GM12878 (cell line): Measurements from ENCODE around the gene LIMS3.
"Not testable (repeated sequence)": the region's sequence is repeated elsewhere in the genome, so short reads cannot be mapped to it uniquely, and the experiment has no call there.

Experiments used
- BACH1 ChIP-seq: fragments of 450-650 bp; IDR thresholded peaks from 2 replicates; pipeline ENCODE4 v1.6.1; 2017; ENCODE audit warnings: mild to moderate bottlenecking, borderline replicate concordance
- CTCF ChIP-seq, 3 experiments: IDR thresholded peaks in 2 of 3; conservative IDR thresholded peaks in 1 of 3; 2 replicates each; pipeline ENCODE4 v1.5.1; 2011; ENCODE audit warnings: low read depth in 3 of 3, low read length in 3 of 3, mild to moderate bottlenecking in 3 of 3, control low read depth in 2 of 3, moderate library complexity in 2 of 3, inconsistent platforms in 1 of 3, mixed read lengths in 1 of 3; ENCODE audit not compliant: control insufficient read depth in 2 of 3, insufficient read depth in 1 of 3; ENCODE audit errors: extremely low read depth in 1 of 3
- EP300 ChIP-seq, 2 experiments: fragments of 150-350 bp in 1 of 2; IDR thresholded peaks; 2 replicates each; pipeline ENCODE4 v1.6.1; 2011 to 2012; ENCODE audit warnings: low read depth in 2 of 2, low read length in 2 of 2, borderline replicate concordance in 1 of 2, improper control_type of control experiment in 1 of 2, inconsistent platforms in 1 of 2; ENCODE audit not compliant: control insufficient read depth in 1 of 2
- EZH2 ChIP-seq: IDR thresholded peaks from 2 replicates; pipeline ENCODE4 v1.6.1; 2012; ENCODE audit warnings: low read depth, mild to moderate bottlenecking, control low read depth, inconsistent platforms, low read length, borderline replicate concordance; ENCODE audit not compliant: control insufficient read depth
- GATAD2B ChIP-seq: fragments of 450-650 bp; conservative IDR thresholded peaks from 2 replicates; pipeline ENCODE4 v1.6.1; 2017; ENCODE audit warnings: low read depth, mild to moderate bottlenecking, moderate library complexity
- MXI1 ChIP-seq: fragments of 150-350 bp; IDR thresholded peaks from 2 replicates; pipeline ENCODE4 v1.6.1; 2011; ENCODE audit warnings: low read depth, mild to moderate bottlenecking, inconsistent platforms, low read length, improper control_type of control experiment
- NBN ChIP-seq: fragments of 450-650 bp; IDR thresholded peaks from 2 replicates; pipeline ENCODE4 v1.6.1; 2016
- PAX5 ChIP-seq: IDR thresholded peaks from 2 replicates; pipeline ENCODE4 v1.6.1; 2011; ENCODE audit warnings: low read depth, low read length, borderline replicate concordance
- POLR2A ChIP-seq: IDR thresholded peaks from 2 replicates; pipeline ENCODE4 v1.6.1; 2011; ENCODE audit warnings: low read depth, mild to moderate bottlenecking, low read length
- SMC3 ChIP-seq: IDR thresholded peaks from 2 replicates; pipeline ENCODE4 v1.6.1; 2011; ENCODE audit warnings: low read length, improper control_type of control experiment, borderline replicate concordance
- SREBF1 ChIP-seq: IDR thresholded peaks from 2 replicates; pipeline ENCODE4 v1.6.1; 2012; ENCODE audit warnings: mild to moderate bottlenecking, low read length

DNA sequence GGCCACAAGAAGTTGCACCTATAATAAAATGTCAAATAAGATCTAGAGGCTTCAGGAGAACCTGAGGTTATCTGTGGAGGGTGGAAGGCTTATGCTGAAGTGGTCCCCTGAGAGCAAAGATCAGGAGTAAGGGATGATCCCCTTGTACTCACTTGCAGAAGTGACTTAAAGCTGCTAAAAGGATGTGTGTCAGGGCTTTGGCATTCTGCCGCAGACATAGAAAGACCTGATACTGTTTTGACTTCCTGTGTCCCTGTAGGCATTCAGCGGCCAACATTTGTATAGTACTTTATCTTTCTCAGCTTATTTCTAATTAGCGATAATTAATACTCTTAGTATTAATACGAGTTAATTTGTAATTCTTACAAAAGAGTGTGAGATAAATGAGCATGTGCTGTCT is 10.1 kb upstream of the LIMS3 start:
- not testable (repeated sequence) for TF ChIP-seq NBN; CTCF (IDR thresholded peaks at IDR 0.05 in 2 of 3, conservative IDR thresholded peaks at IDR 0.05 in 1 of 3; ENCODE audit: control insufficient read depth in 2 of 3, extremely low read depth in 1 of 3, insufficient read depth in 1 of 3, low read depth in 3 of 3, low read length in 3 of 3); SREBF1; EP300 (IDR thresholded peaks at IDR 0.05; ENCODE audit: borderline replicate concordance in 1 of 2, control insufficient read depth in 1 of 2, low read depth in 2 of 2, low read length in 2 of 2); POLR2A; SMC3; EZH2; BACH1; PAX5; GATAD2B; MXI1
